Vagina (tissue), 2 donors: ENCODE measurements around the gene RGS19.

ENCODE experiments used
- POLR2A ChIP-seq, 2 donors: fragments of 450-650 bp; IDR thresholded peaks; one replicate each; pipeline ENCODE4 v1.6.1; 2017; ENCODE audit warnings: antibody characterized with exemption in 2 of 2, mild to moderate bottlenecking in 2 of 2, moderate library complexity in 2 of 2
- POLR2AphosphoS5 ChIP-seq, 2 donors: sonication (generic); formaldehyde crosslinking; IDR thresholded peaks; one replicate each; pipeline ENCODE4 v1.9.0; 2017; ENCODE audit warnings: antibody characterized with exemption in 2 of 2, mild to moderate bottlenecking in 2 of 2, low read depth in 1 of 2; ENCODE audit not compliant: insufficient read depth in 1 of 2
- TF ChIP-seq, protein P1 (sequence below), 3 experiments: fragments of 450-650 bp in 2 of 3; fragments of 200-600 bp in 1 of 3; sonication (generic) in 1 of 3; IDR thresholded peaks; one replicate each; pipeline ENCODE4 v1.5.1; 2017 to 2019; ENCODE audit warnings: antibody characterized with exemption in 3 of 3, mild to moderate bottlenecking in 2 of 3, moderate library complexity in 2 of 3

DNA sequence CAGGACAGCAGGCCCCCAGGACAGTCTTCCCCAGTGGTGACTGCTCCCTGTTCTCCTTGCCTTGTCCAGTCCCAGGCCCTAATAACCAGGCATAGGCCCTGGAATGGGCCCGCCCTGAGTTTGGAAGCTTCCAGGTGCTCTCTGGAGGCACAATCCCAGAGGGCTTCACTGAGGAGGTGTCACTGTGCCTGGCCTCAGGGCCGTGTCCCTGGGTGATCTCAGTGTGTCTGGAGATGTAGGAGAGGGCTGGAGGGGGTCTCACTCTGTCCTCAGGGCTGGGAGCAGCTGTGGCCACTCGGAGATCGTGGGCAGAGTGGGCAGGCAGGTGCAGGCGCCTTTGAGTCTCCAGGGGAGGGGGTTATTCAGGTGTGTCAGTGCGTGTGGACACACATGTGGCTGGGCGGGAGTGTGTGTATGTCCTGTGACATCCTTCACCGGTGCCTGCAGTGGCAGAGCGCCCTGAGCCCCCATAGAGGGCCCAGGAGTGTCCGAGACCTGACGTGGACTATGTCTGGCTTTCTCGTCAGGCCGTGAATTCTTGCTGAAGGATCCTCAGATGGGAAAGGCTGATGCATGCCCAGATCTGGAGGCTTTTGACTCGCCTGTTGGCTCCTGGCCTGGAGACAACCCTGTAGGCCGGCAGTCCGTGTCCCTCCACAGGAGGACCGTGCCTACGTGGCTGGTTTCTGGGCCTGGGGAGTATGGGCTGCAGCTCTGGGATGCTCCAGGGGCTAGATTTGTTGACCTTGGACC is 33.5 kb upstream of the RGS19 start:
- TF ChIP-seq, protein P1, sequence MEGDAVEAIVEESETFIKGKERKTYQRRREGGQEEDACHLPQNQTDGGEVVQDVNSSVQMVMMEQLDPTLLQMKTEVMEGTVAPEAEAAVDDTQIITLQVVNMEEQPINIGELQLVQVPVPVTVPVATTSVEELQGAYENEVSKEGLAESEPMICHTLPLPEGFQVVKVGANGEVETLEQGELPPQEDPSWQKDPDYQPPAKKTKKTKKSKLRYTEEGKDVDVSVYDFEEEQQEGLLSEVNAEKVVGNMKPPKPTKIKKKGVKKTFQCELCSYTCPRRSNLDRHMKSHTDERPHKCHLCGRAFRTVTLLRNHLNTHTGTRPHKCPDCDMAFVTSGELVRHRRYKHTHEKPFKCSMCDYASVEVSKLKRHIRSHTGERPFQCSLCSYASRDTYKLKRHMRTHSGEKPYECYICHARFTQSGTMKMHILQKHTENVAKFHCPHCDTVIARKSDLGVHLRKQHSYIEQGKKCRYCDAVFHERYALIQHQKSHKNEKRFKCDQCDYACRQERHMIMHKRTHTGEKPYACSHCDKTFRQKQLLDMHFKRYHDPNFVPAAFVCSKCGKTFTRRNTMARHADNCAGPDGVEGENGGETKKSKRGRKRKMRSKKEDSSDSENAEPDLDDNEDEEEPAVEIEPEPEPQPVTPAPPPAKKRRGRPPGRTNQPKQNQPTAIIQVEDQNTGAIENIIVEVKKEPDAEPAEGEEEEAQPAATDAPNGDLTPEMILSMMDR (IDR thresholded peaks at IDR 0.05) = no peak
- TF ChIP-seq POLR2A (IDR thresholded peaks at IDR 0.05) (no peak), POLR2AphosphoS5 (IDR thresholded peaks at IDR 0.05; ENCODE audit: insufficient read depth in 1 of 2, low read depth in 1 of 2) (no peak)
